NOMO-1 treated with dmso at 0.1 percent for 144 hours (cell line): ENCODE data around the gene RNF214.

Experiments
- DNase-seq: peaks from one replicate; lab custom pipeline; 2025; ENCODE audit not compliant: unreplicated experiment; lab: John Stamatoyannopoulos, UW

The RNF214 gene

DNA sequence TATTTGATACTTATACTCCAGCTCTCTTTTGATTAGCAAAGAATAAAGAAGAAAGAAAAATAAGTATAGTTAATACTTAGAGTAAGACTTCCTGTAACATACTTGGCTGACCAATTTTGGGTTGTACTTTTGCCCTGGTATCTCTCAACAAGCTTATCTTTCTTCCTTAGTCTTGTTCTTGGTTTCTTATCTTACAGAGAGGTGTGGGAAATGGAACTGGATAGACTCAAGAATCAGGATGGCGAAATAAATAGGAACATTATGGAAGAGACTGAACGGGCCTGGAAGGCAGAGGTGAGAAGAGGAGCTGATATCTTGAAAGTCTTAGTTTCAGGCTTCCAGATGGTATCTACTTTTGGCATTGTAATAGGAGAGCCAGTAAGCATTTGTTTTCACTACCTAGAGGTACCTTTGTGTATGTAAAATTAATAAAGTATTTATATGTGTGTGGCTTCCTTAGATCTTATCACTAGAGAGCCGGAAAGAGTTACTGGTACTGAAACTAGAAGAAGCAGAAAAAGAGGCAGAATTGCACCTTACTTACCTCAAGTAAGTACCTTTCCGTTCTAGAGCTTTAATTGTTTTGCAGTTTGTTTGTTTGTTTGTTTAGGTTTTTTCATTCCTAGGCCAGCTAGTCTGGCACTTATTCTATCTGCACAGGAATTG, 47.4 kb downstream of the RNF214 start:
- no peak for DNase-seq

DNA sequence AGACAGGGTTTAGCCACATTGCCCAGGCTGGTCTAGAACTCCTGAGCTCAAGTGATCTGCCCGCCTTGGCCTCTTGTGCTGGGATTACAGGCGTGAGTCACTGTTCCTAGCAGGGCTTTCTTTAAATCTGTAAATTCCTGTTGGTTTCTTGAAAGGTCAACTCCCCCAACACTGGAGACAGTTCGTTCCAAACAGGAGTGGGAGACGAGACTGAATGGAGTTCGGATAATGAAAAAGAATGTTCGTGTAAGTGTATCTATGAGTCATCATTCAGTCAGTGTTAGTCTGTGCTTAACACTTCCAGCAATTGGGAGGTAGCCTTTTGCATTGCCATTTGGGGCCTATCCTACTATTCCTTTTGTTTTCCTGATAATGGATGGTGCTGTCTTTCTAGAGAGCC, 48.7 kb downstream of the RNF214 start:
- no peak for DNase-seq

DNA sequence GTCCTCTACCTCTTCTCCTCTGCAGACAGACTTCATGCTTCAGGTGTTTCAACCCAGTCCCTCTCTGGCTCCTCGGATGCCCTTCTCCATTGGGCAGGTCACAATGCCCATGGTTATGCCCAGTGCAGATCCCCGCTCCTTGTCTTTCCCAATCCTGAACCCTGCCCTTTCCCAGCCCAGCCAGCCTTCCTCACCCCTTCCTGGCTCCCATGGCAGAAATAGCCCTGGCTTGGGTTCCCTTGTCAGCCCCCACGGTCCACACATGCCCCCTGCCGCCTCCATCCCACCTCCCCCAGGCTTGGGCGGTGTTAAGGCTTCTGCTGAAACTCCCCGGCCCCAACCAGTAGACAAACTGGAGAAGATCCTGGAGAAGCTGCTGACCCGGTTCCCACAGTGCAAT, 49.4 kb downstream of the RNF214 start:
- DNase-seq: no peak

DNA sequence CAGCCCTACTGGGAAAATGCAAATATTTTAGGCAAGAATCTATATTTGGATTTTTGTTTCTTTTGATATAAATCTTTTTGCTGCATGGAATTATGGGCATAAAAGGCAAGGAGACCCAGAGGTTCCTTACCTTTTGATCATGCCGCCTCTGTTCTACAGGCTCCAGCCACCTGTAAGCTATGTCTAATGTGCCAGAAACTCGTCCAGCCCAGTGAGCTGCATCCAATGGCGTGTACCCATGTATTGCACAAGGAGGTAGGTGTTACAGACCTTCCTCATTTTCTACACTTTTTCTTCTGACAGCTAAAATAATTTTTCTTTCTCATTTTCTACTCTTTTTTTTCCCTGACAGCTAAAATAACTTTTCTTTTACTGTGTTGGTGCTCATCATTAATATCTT, 50.5 kb downstream of the RNF214 start:
- no peak for DNase-seq

DNA sequence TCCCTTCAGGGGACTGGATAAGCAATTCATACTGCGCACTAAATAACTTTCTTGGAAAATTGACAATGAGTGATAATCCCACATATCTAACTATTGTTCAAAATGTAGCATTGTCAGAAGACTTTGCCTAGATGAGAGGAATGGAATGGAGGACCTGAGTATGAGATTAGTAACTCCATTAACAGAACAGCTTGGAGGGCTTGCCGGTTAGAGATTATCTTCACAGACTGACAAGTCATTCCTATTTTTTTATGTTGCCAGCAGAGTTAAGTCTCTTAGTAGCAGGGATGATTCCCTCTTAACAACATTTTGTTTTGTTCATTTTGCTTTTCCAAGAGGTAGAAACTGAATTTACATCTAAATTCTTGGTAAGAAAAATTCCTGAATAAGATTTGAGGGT, 51.6 kb downstream of the RNF214 start:
- no peak for DNase-seq

DNA sequence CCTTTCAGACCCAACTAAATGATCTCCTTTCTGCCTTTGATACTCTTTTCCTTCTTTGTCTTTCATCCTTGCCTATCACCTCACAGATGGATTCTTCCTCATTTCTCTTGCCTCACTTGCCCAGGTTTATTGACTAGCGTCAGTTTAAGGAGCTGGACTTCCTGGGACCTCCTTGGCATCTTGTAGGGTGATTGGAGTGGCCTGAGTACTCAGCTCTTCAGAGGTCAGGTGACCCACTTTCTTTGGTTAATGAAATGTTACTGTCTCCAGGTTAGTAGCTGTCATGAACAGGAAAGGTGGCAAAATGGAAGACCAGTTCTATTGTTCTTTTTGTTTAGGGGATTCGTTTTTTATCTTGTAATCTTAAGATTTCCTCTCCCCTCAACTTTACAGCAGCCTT, 54.1 kb downstream of the RNF214 start:
- DNase-seq: no peak

DNA sequence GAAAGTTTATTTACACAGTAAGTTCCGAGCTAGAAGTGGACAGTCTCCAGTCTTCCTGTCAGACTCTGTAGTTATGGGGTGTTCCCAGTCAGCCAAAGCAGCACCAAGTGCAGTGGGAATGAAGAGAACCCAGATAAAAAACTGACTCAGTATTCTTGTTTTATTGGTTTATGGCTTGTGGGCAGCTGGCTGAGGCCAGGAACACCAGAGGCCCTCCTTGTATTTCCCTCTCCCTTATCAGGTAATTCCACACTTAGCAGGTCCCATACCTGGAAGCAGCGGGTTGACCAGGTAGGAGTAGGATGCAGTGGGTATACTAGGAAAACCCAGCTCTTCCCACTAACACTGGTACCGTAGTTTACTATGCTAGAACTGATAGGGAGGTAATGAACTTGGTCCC, 55.2 kb downstream of the RNF214 start:
- no peak for DNase-seq

DNA sequence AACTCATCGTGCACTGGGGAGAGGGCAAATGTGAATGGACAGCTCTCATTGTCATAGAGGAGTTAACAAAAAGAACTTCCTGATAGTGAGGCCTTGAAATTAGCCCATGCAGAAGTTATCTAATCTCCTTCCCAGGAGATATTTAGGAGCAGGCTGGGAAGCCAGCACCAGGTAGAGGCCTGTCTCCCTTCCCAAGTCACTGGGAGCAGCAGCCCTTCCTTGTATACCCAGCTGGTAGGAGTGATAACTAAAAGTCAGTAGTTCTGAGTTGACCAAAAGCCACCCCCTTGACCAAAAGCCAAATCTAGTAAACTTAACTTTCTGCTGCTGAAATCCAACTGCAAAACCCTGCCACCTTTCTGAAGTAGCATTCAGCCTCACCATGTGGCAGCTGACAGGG, 57.3 kb downstream of the RNF214 start:
- DNase-seq: no peak

DNA sequence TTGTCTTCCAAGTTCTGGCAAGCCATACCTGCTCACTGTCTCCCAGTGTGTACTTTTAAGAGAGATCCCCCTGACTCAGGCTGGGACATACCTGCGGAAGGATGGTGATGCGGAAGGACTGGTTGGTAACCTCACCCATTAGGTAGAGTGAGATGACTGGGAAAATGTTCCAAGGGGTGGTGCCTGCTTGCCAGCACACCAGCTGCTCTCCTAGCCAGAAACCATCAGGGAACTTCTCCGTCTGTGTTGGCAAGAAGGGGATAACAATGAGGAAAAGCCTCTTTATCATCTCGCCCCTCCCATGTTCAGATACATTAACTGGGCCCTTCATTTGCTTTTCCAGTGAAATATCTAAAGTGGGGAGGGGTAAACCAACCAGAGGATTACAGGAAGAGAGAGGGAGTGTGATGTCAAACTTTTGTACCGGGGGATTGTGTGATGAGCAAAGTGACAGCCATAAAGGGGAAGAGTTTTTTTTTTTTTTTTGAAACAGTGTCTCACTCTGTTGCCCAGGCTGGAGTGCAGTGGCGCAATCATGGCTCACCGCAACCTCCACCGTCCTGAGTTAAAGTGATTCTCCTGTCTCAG, 58.4 kb downstream of the RNF214 start, which contains the start of gene BACE1-AS:
Gene BACE1-AS, plus strand, starts transcription at position 538 of the 588 bp plus-strand sequence.
- no peak for DNase-seq

DNA sequence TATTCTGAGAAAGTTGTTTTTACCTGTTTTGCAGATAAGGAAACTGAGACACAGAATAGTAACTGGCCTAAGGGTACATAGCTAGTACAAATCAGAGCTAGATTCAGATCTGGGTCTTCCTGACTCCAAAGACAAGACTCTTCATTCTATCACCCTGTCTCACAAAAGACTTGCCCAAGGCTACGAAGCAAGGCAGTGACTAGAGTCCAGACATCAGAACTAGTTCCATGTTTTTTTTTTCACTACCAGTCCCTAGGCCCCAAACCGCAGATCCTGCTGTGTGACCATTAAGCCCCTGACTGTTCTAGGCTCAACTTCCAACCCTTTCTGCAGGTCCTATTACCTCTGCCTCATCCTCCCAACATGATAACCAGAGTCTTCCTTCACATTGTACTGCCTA, 60.1 kb downstream of the RNF214 start:
- DNase-seq: no peak

DNA sequence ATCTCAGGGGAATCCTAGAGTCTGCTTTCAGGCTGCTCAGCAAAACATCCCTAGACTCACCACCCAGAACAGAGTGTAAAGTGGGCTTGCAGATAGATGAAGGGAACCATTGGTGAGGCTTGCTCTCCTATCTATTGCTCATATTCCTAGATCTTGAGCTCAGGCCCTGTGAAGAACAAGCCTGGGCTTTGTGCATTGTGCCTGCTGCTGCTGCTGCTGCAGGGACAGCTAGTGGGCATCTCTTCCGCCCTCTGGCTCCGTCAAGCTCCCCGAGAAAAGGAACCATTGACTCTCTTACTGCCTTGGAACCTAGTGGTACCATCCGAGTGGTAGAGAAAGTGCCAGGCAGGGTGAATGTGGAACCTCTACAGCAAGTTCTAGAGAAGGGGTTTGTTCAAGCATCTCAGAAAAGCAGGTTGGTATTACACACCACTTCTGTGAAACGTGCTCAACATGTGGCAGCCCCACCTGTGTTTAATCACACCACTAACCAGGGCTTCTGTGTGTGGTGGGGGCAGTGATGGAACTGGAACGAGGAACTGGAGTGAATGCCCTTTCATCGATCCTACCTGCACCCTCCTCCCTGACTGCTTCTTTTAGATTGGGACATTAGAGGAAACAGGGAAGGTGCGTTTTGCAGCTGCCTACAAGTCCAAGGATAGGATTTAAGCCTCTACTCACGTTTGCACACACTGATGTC, 63.1 kb downstream of the RNF214 start:
- DNase-seq: no peak

DNA sequence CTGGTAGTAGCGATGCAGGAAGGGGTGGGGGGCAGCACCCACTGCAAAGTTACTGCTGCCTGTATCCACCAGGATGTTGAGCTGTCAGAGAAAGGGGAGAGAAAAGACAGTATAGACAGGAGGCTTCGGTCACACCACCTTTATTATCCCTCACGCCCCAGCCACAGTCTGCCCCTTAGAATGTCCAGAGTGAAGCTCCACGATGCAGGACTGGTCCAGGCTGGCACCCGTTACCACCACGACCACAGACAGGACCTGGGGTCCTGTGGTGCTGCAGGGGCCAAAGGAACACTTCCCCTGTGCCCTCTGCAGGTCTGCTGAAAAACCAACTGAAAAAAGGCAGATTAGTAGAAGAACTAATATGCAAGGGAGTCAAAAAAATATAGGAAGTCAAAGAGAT, 64.4 kb downstream of the RNF214 start:
- DNase-seq: no peak

DNA sequence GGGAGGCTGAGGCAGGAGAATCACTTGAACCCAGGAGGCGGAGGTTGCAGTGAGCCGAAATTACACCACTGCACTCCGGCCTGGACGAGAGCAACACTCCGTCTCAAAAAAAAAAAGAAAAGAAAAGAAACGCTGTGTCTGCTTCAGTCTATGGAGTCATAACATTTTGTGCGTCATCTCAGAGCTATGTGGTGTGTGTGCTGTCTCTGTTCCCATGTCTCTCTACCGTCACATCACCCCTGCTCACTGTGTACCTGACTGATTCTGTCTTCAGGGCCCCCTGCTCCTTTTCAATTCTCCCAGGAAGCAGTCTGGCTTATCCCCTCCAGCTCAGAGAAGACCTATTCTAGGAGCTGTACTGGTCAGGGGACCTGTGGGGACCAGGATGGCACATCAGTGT, 65.7 kb downstream of the RNF214 start:
- DNase-seq: no peak

DNA sequence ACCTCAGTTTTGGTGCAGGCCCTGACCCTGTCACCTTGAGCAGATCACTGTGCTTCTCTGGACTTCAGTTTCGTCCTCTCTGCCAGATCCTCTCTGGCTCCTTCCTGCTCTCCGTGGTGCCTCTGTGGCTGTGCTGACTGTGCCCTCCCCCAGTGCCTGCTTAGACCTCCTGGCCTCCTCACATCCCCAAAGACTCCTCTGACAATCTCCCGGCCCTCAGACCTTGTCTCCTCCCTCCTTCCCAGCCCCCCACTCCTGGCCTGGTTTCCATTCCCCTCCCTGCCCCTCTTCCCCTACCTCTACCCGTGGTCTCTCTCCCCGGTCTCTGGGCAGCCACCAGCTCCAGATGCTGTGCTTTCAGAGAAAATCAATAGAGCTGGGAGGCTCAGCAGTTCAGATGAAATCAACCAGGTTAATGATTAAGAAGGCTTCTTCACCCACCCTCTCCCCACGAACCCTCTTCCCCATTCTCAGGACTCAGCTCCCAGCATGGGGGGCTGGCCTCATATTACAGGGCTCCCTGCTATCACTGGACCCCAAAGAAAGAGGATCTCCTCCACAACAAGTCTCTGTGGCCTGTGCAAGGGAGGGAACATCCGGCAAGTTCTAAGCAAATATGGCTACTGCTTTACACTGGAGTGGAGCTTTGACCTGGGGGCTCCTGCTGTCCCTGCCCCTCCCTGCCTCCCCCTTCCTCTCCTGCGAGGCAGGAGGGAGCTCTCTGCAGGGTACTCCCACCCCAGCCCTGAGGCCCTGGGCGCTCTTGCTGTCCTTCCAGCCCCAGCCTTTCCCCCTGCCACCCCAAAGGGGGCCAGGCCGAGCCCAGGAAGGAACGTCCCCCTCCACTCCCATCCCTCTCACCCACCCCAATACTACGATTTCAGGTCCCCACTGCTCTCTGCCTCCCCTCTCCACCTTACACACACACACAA, 67.1 kb downstream of the RNF214 start:
- no peak for DNase-seq

DNA sequence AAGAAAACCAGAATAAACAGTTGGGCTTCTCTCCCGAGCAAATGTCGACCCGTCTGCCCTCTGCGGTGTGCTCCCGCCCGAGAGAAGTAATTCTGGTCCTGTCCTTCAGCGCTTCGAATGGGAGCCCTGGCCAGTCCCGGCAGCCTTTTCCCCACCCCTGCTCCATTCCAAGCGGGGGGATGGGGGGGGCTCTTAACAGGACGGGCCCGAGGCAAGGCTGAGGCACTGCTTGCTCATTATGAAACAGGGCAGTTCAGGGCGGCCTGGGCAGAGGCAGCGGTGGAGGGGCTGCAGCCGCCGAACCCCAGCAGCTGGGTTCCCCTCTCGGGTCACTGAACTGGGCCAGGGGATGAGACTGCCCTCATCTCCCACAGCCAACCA, 67.8 kb downstream of the RNF214 start:
- DNase-seq: no peak

DNA sequence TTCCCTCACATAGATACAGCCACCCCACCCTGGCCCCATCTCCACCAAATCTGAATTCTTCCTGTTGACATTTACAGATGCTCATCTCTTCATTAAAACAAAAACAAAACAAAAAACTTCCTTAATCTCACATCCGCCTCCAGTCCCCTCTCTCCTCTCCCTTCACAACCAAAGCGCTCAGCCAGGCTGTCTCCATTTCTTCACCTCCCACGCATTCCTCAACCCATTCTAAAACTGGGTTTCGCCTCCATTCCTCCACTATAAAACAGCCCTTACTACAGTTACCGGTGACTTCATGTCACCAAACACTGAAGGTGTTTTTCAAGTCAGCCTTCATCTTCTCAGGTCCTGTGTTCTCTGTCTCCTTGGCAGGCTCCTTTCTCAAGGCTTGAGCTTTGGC, 68.3 kb downstream of the RNF214 start:
- DNase-seq: no peak

DNA sequence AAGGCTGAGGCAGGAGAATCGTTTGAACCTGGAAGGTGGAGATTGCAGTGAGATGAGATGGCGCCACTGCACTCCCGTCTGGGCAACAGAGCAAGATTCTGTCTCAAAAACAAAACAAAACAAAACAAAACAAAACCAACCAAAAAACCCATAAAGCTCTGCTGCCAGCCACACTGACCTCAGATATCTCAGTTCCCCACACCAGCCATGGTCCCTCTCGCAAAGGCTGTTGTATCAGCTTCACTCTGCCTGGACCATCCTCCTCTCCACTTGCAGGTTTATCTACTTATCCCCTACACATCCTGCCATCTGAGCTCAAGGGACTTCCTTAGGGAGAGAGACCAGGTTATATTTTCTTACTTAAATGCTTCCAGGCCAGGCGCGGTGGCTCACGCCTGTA, 69.8 kb downstream of the RNF214 start:
- no peak for DNase-seq

DNA sequence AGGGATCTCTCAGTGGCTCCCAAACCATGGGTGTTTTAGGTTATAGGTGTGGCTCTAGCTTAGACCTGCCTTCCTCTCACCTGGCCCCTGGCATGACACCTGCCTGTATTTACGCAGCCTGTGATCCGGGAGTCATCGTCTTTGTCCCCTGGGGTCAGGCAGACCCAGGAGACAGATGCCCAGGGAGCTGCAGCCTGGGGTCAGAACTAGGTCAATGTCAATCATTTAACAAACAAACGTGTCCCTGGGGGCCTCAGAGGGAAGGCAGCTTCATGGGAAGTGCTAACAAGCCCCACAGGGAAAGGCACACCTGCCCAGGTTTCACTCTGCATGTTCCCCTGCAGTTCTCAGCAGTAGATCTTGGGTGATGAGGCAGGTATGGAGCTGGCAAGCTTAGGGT, 70.6 kb downstream of the RNF214 start:
- no peak for DNase-seq

DNA sequence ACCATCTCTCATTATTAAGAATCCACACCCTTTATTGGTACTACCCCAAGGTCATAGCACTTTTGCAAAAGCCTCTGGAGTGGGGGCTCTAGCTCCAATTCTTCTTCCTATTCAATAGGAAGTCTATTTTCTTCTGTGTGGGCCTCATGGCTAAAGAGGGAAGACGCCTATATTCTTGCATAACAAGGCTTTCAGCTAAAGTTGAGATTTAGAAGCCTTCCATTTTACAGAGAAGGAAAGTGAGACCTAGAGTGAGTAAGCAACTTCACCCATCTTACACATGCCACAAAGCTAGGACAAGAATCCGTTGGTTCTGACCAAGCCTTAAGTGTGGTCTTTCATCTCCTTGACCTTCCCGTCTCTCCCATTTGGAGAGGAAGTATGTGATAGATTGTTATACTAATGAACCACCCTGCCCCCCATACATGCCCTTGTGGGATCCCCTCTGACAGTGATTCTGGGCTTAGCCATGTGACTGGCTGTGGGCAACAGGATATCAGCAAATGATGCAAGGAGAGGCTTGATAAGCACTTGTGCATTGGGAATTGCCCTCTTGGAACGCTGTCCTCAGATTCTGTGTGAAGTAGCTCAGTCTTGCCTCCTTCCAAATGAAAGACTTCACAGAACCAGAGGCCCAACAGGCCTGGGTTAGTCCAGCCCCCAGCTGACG, 71.3 kb downstream of the RNF214 start:
- DNase-seq: no peak

DNA sequence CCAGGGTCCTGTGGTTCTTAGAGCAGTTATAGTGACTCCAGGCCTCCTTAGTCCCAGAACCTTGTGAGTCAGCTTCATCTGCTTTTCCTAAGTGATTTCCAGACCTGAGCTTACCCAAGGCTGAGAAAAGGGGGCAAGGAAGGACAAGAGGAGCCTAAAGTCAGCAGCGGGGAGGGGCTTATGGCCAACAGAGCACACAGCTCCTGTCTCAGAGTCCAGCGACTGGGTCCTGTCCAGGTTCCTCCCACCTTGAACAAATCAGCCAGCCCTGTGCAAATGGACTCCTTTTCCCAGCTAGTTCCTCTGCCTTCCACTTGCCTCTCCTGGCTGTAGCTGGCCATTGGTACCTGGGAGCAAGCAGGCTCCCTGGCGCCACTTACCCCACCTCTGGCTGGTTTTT, 72.7 kb downstream of the RNF214 start:
- DNase-seq: no peak

DNA sequence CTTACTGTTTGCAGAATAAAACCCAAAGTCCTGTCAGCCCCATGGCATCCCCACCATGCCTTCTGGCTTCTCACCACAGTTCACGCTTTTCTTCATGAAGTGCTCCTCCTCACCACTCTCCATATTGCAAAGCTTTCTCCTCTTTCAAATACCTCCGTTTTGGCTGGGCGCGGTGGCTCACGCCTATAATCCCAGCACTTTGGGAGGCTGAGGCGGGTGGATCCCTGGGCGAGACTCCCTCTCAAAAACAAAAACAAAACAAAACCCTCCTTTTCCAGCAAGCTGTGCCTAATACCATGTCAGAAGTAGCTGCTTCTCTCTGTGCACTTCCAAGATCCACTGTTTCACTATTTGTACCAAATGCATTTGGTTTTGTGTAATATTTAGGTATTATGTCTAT, 76.8 kb downstream of the RNF214 start:
- no peak for DNase-seq
